ENCODE results near the gene RALGAPA2.

DNA sequence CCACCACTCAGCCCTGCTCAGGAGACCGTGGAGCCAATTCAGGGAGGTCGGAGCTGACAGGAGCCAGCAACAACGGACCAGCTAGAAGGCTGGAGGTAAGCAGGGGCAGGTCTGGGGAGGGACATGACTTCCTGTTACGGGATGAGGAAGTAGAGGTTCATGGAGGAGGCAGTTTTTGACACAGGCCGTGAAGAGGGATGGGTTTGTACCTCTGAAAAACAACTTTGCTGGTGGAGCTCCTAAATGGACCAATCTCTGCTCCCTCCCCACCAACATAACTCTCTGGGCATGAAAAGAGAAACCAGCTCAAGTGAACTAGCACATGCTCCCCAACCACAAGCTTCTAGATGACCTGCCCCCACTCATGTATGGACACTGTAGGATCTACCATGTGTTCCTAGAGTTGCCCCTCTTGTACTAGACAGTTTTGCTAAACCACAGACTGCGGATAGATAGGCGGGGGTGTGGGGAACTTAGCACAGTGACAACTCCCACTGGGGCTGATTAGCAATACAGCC lies 31.4 kb downstream of the RALGAPA2 start:
- TF ChIP-seq, protein P1, sequence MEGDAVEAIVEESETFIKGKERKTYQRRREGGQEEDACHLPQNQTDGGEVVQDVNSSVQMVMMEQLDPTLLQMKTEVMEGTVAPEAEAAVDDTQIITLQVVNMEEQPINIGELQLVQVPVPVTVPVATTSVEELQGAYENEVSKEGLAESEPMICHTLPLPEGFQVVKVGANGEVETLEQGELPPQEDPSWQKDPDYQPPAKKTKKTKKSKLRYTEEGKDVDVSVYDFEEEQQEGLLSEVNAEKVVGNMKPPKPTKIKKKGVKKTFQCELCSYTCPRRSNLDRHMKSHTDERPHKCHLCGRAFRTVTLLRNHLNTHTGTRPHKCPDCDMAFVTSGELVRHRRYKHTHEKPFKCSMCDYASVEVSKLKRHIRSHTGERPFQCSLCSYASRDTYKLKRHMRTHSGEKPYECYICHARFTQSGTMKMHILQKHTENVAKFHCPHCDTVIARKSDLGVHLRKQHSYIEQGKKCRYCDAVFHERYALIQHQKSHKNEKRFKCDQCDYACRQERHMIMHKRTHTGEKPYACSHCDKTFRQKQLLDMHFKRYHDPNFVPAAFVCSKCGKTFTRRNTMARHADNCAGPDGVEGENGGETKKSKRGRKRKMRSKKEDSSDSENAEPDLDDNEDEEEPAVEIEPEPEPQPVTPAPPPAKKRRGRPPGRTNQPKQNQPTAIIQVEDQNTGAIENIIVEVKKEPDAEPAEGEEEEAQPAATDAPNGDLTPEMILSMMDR (IDR thresholded peaks at IDR 0.05), result no peak
- TF ChIP-seq POLR2A (IDR thresholded peaks at IDR 0.05), result no peak

All from breast epithelium (tissue), 3 donors.